HepG2 (cell line): Measurements from ENCODE around the gene RSAD1. TPM values are rescaled to one million over a fixed set of nuclear protein-coding genes. Genes with fewer than 3 reads are reported as not detected.

Source experiments
- CENPT ChIP-seq: sonication (generic); formaldehyde crosslinking; IDR thresholded peaks from 2 replicates; pipeline ENCODE4 v1.8.0; 2022; ENCODE audit warnings: low read depth, mild to moderate bottlenecking, moderate library complexity, missing genetic modification reagents
- CHCHD3 ChIP-seq: sonication (generic); formaldehyde crosslinking; IDR thresholded peaks from 2 replicates; pipeline ENCODE4 v1.8.0; 2022; ENCODE audit warnings: mild to moderate bottlenecking, missing genetic modification reagents, moderate library complexity
- CHD4 ChIP-seq: fragments of 200-600 bp; sonication (generic); IDR thresholded peaks from 2 replicates; pipeline ENCODE4 v1.7.0; 2017; ENCODE audit warnings: mild to moderate bottlenecking, low read length, borderline replicate concordance
- ETV6 ChIP-seq: sonication (generic); formaldehyde crosslinking; conservative IDR thresholded peaks from 2 replicates; pipeline ENCODE4 v1.4.0; 2020; ENCODE audit warnings: missing genetic modification reagents
- HDAC1 ChIP-seq: sonication (generic); formaldehyde crosslinking; IDR thresholded peaks from 2 replicates; pipeline ENCODE4 v1.5.1; 2020; ENCODE audit warnings: mild to moderate bottlenecking, missing genetic modification reagents
- KDM3A ChIP-seq: IDR thresholded peaks from 2 replicates; pipeline ENCODE4 v1.6.1; 2018; ENCODE audit warnings: low read depth, missing compliant biosample characterization
- MLXIP ChIP-seq: sonication (generic); formaldehyde crosslinking; IDR thresholded peaks from 2 replicates; pipeline ENCODE4 v1.9.0; 2021; ENCODE audit warnings: missing genetic modification reagents, borderline replicate concordance
- NBN ChIP-seq: fragments of 450-650 bp; conservative IDR thresholded peaks from 2 replicates; pipeline ENCODE4 v1.6.1; 2017
- NFAT5 ChIP-seq: sonication (generic); formaldehyde crosslinking; IDR thresholded peaks from 2 replicates; pipeline ENCODE4 v1.4.0; 2020; ENCODE audit warnings: missing genetic modification reagents
- NFYB ChIP-seq: sonication (generic); formaldehyde crosslinking; IDR thresholded peaks from 2 replicates; pipeline ENCODE4 v1.4.0; 2020; ENCODE audit warnings: missing genetic modification reagents
- PAX8 ChIP-seq: sonication (generic); formaldehyde crosslinking; IDR thresholded peaks from 2 replicates; pipeline ENCODE4 v1.8.0; 2022; ENCODE audit warnings: mild to moderate bottlenecking, missing genetic modification reagents, borderline replicate concordance
- SIN3B ChIP-seq: fragments of 150-350 bp; IDR thresholded peaks from 2 replicates; pipeline ENCODE4 v1.6.1; 2014; ENCODE audit warnings: low read length
- SMAD9 ChIP-seq: sonication (generic); formaldehyde crosslinking; IDR thresholded peaks from 2 replicates; pipeline ENCODE4 v1.5.1; 2020; ENCODE audit warnings: mild to moderate bottlenecking, missing genetic modification reagents
- TOPORS ChIP-seq: sonication (generic); formaldehyde crosslinking; IDR thresholded peaks from 2 replicates; pipeline ENCODE4 v1.8.0; 2023; ENCODE audit warnings: mild to moderate bottlenecking, missing genetic modification reagents
- ZBTB46 ChIP-seq: sonication (generic); formaldehyde crosslinking; IDR thresholded peaks from 2 replicates; pipeline ENCODE4 v1.4.0; 2020; ENCODE audit warnings: mild to moderate bottlenecking, missing genetic modification reagents, borderline replicate concordance
- ZNF224 ChIP-seq: sonication (generic); formaldehyde crosslinking; IDR thresholded peaks from 2 replicates; pipeline ENCODE4 v1.5.0; 2020; ENCODE audit warnings: mild to moderate bottlenecking, missing genetic modification reagents
- ZNF24 ChIP-seq: fragments of 450-650 bp; IDR thresholded peaks from 2 replicates; pipeline ENCODE4 v1.6.1; 2017; ENCODE audit warnings: antibody characterized with exemption, mild to moderate bottlenecking
- ZNF343 ChIP-seq: sonication (generic); formaldehyde crosslinking; IDR thresholded peaks from 2 replicates; pipeline ENCODE4 v1.4.0; 2020; ENCODE audit warnings: mild to moderate bottlenecking, missing genetic modification reagents
- ZNF546 ChIP-seq: sonication (generic); formaldehyde crosslinking; conservative IDR thresholded peaks from 2 replicates; pipeline ENCODE4 v1.8.1; 2023; ENCODE audit warnings: mild to moderate bottlenecking, missing genetic modification reagents
- ZNF589 ChIP-seq: sonication (generic); formaldehyde crosslinking; conservative IDR thresholded peaks from 2 replicates; pipeline ENCODE4 v1.8.0; 2022; ENCODE audit warnings: mild to moderate bottlenecking, moderate library complexity, missing genetic modification reagents
- ZNF709 ChIP-seq: sonication (generic); formaldehyde crosslinking; IDR thresholded peaks from 2 replicates; pipeline ENCODE4 v1.5.0; 2020; ENCODE audit warnings: mild to moderate bottlenecking, missing genetic modification reagents
- ZNF782 ChIP-seq: sonication (generic); formaldehyde crosslinking; IDR thresholded peaks from 2 replicates; pipeline ENCODE4 v1.4.0; 2020; ENCODE audit warnings: missing genetic modification reagents, mild to moderate bottlenecking, borderline replicate concordance
- polyA plus RNA-seq, 8 experiments: library from polyadenylated mRNA; depleted of rRNA in 3 of 8; stranded (reverse) in 7 of 8; unstranded in 1 of 8; fragments of >200 nt; fragmentation: Illumina TruSeq in 4 of 8; extraction: Trizol in 4 of 8; gene quantifications; 2 replicates each; pipeline versions ENCODE4 v1.2.1 to v1.2.3, GENCODE V29; 2011 to 2016; ENCODE audit warnings: low read depth in 4 of 8, missing spikeins in 1 of 8, mixed read lengths in 1 of 8; ENCODE audit not compliant: insufficient read depth in 1 of 8
- total RNA-seq, 5 experiments: library from RNA; depleted of rRNA; stranded (reverse); fragments of >200 nt; fragmentation: Illumina TruSeq; extraction: Trizol; gene quantifications; 2 replicates each; pipeline ENCODE4 v1.2.3, GENCODE V29; 2016; ENCODE audit warnings: low read depth in 1 of 5

Gene RSAD1
- total and polyA plus RNA-seq, 2 of the 13 experiments (the other 11 are each of a cell fraction or from before 2014, with no cell fraction given): 22.7 to 27.7 TPM

- TF ChIP-seq ETV6 (CRISPR knock-in tag) (no peak), ZNF782 (peak; percentile 64; the same call in 1 of the 2 replicates), CHCHD3 (CRISPR knock-in tag) (no peak), NFAT5 (no peak), TOPORS (CRISPR knock-in tag) (no peak), ZNF546 (CRISPR knock-in tag) (no peak), HDAC1 (CRISPR knock-in tag) (no peak), KDM3A (no peak), ZNF709 (no peak), ZBTB46 (CRISPR knock-in tag) (0 out of 2 replicates have a peak, but pooled peaks have one; percentile 37), CENPT (CRISPR knock-in tag) (no peak), CHD4 (no peak), ZNF343 (CRISPR knock-in tag) (no peak), NFYB (CRISPR knock-in tag) (no peak), SMAD9 (no peak), PAX8 (no peak), NBN (no peak), ZNF224 (CRISPR knock-in tag) (no peak), MLXIP (no peak), ZNF589 (CRISPR knock-in tag) (no peak), SIN3B (no peak), ZNF24 (no peak)
Measured at GRCh38 chr17:50534222-50534978, 55.7 kb downstream of the RSAD1 start (continued).
